ENCODE results near the gene PTPRO.

PTPRO gene

DNA sequence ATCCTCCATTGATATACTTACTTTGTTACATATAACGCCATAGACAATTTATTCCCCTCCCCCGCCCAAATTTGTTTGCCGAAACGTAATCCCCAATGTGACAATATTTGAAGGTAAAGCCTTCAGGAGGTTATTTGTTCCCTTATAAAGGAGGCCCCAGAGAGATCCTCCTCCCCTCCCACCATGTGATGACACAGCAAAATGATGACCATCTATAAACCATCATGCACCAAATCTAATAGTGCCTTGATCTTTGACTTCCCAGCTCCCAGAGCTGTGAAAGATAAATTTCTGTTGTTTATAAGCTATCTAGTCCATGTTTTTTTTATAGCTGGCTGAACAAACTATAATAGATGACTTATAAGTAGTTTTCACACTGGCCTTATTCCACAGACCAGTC, 122.2 kb downstream of the PTPRO start:
- DNase-seq: no peak

DNA sequence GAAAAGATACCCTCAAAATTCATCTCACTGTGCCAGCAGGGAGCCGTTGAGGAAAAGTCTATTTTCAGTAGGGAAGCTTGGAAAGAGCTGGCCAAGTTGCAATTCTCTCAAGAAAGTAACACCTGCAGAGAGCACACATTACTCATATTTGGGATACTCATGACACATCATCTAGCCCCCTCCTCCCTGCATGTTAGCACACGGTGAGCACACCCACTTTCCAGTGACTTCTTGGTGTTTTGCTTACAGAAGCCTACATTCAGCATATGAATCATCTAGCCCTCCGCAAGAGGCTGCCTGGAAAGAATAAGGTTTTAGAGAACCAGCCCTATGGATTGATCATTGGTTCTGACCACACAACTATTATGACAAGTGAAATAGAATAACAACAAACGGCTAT, 124.5 kb downstream of the PTPRO start:
- DNase-seq: peak in 17 of 56 donors; percentile 1 to 42 (median 25)

DNA sequence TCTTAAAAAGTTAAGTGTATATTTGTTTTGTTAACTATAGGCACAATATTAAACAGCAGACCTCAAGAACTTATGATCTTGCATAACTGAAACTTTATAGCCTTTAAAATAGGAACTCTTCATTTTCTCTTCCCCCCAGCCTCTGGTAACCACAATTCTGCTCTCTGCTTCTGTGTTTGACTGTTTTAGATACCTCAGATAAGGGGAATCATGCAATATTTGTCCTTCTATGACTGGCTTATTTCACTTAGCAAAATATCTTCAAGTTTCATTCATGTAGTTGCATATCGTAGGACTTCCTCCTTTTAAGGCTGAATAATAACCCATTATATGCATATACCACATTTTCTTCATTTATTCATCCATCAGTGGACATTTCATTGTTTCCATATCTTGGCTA, 131.3 kb downstream of the PTPRO start:
- DNase-seq: no peak

DNA sequence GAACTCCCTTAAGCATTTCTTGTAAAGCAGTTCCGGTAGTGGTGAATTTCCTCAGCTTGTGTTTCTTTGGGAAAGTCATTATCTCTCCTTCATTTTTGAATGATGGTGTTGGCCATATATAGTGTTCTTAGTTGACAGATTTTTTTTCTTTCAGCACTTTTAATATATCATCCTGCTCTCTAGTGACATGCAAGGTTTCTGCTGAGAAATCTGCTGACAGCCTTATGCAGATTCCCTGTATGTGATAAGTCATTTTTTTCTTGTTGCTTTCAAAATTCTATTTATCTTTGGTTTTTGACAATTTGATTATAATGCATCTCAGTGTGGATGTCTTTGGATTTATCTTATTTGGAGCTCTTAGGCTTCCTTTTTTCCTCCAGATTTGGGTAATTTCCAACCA, 135.7 kb downstream of the PTPRO start:
- no peak for DNase-seq

DNA sequence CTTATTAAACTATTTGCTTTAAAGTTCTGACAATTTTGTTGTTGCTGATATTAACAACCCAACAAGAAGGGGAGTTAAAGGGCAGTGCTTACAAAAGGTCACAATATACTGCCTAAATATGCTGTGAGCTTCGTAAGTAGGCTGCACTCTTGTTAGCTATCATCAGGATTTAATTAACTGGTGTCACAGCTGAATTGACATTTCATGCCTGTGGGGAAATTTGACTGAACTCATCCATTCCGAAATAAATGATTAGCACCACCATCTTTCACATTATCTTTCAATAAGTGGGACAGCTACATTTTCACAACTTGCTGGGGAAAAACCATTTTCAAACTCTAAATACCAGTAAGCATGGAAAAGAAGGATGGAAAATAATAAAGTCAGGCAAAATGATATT, 146.6 kb downstream of the PTPRO start:
- no peak for DNase-seq

DNA sequence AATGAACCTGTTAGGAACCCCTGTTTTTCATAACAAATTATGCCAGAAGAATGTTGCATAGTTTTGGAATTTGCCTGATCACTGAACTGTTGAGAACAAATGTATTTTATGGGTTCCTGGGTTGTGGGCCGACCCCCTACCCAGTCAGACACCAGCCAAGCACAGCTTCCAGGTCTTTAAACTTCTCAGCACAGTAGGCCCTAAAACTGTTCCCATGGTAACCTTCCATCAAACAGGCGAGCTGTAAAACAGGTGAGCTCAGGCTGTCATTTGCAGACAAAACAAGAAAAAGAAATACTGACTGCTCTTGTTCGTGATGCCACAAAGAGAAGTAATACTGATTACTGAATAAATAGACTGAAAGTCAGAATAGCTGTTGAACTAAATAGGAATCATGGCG, 147.0 kb downstream of the PTPRO start:
- DNase-seq: no peak

DNA sequence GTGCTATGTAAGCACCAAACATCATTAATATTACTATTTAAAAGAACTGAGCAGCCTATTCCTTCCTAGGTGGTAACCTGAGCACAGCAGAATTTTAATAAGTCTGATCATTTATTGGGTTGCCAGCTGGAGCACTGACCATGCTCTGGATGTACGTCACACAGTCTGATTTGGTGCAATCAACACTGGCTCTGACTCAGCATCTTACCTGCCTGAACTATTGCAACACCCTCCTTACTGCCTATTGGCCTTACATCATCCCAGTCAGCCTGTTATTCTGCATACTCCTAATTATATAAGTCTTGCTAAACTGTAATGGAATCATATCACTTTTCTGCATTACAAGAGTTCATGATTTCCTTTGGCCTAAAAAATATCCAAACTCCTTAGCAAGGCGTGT, 149.7 kb downstream of the PTPRO start:
- DNase-seq: no peak

DNA sequence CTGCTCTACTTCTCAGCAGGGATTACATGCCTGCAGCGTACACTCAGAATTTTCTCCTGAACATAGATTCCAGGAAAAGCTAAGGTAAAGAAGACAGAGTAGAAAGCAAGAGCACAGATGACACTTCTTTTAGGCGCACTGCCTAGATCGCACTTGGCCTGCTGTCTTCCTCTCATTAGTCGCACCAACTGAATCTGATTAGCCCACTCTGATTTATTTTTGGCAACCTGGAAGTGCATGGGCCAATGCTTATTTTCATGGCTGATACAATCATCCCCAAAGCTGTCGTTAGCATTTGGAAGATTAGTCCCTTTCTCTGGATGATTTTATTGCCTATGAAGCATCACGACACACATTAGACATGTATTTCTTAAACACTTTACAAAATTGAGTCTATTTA, 152.5 kb downstream of the PTPRO start:
- DNase-seq: peak in 1 of 56 donors; percentile 10

DNA sequence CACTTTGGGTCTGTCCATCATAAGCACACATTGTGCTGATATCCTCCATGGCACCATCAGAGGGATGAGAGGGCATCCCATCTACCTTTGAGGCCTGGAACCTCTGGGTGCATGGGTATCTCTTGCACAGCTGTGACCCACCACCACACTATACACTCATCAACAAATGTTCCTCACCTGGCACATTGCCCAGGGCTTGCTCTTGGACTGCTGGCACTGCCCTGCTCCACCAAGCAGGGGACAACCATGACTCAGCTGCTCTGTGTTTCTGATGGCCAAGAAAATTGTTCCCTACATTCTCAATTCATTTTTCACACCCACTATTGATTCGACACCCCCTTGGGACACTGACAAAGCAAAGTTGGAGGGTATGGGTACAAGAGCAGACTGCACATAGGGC, 155.5 kb downstream of the PTPRO start:
- no peak for DNase-seq

DNA sequence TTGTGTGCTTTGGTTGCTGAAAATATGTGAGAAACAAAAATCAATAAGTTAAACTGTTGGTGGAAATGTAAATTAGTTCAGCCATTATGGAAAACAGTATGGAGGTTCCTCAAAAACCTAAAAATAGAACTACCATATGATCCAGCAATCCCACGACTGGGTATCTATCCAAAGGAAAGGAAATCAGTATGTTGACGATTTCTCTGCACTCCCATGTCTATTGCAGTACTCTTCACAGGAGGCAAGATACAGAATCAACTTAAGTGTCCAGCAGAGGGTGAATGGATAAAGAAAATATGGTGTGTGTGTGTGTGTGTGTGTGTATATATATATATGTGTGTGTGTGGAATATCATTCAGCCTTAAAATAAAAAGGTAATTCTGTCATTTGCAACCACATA, 159.5 kb downstream of the PTPRO start:
- no peak for DNase-seq

DNA sequence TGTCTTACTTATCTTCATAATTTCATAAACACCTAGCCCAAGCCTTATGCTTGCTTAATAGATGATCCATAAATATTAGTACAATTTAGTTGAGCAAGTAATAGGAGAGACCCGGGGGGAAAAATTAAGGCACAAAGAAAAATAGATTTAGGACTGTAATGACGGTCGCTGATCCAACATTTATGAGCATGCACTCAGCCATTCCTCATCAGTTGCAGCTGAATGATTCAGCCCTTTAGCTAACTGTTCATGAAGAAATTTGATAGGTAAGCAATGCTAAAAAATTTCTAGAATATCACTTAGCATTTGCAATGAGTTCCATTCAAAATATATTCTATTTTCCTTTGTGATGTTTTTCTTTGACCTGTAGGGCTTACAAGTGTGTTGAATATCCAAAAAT, 163.2 kb downstream of the PTPRO start:
- no peak for DNase-seq

DNA sequence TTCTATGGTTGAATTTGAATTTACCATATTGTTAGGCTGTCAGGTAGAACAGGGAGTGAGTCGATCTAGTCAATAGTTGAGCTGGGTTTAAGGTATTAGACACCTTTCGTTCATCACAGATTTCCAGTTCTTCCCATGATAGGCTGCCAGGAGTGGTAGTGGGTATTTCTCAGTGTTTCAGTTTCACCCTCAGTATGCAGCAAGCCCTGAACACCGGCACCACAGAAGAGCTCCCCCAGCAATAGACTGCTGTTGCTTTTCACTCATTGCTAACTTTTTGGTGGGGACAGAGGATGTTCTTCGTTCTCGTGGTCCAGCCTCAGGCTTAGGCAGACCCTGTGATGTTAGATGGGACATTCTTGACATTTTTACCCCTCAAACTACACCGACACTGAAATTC, 164.6 kb downstream of the PTPRO start:
- DNase-seq: no peak

DNA sequence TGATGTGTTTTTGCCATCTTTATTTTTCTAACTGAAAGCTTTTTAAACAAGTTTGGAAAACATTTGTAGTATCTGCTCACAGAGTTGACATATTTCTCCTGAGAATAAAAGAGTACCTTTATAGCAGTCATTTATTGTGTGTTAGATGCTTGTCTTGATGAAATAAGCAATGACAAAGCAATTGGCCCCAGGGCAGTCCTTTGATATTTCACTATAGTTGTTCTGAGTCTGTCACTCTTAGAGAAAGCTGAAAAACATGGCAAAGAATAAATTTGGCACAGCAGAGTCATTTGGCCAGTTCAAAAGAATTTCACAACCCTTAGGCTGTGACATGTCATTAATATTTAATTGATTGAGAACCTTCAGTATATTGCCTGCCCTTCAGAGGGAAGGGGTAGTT, 166.2 kb downstream of the PTPRO start:
- no peak for DNase-seq

DNA sequence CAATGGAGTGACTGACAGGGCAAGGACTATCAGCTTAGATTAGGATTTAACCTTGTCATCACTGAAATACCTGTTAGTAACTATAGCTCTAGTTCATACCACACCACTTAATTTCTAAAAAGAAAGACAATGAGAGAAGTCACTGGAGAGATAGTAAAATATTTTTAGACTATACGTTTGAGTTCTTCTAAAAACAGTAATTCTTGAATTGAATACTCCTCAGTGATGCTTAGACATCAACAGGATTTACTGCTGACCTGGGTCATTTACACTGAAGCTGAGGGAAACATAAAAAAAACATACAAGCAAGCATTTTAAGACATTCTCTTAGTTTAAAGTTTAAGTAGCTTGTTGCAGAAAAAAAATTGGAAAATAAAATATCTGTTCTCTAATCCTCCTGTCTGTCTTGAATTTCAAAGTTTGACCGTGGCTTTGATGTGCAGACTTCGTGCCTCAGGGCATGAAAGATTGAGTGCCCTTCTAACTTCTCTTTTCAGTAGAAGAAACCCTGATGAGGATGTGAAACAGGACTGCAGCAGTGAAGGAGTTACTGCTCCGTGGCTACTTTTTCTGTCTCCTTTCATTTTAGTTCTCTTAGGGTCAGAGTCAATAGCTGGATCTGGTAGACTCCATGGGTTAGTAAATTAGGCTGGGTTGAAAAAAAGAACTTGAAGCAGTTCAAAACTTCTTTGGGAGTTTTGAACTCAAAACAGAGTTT, 172.2 kb downstream of the PTPRO start:
- DNase-seq: no peak

DNA sequence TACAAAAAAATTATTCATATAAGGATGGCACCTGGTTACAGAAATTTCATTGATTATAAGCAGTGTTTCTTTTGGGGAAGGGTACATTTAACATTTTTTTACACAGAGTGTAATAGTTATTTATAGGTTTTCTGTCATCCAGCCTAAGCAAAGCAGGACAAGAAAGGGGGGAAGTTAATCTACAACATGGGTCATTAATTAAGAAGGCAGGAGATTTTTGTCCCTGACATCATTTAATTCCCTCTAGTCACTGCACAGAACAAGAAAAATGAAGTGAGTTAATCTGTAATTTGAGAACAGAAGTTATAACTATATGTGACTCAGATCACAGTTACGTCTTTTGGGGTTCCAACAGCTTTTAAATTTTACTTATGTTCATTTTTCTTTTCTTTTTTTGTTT, 173.4 kb downstream of the PTPRO start:
- DNase-seq: no peak

DNA sequence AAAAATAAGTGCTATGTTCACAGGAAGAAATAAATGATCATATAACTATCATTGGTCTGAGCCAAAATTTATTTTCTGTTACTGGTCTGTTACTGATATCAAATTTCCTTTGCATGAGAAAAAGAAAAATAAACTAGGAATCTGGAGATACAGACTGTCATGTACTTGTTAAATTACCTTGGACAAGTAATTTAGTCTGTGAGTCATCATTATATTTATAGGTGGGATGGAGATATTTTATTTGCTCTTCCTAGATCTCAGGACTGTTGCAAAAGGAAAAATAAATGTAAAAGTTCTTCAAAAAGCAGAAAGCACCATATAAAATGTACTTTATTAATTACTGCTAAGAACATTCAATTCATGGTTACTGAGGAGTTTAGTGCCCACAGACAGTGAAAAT, 174.4 kb downstream of the PTPRO start:
- DNase-seq: no peak

DNA sequence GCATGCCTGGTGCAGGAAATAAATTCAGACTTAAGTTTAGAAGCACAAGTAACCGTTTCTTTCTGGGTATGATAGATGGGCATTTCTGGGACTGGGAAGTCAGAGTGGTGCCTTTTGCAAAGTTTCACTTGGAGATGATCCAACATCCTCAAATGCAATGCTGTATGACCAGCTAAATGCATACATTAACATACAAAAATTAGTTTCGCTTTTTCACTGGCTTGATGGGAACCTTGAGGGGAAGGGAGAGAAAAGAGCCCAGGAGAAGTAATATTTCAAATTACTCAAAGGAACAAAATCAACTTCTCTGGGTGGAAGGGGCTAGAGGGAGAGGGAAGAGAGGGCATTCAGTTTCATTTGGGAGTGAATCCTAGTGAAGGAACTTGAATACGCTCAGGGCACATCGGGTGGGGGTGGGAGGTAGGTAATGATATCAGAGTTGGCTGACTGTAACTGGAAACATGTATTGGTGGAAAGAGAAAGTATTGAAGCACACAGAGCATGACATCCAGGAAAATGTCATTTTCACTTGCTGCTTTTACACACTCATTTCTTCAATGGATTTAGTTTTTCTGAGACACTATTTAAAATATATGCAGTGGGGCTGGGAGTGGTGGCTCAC, 175.5 kb downstream of the PTPRO start:
- DNase-seq: no peak

DNA sequence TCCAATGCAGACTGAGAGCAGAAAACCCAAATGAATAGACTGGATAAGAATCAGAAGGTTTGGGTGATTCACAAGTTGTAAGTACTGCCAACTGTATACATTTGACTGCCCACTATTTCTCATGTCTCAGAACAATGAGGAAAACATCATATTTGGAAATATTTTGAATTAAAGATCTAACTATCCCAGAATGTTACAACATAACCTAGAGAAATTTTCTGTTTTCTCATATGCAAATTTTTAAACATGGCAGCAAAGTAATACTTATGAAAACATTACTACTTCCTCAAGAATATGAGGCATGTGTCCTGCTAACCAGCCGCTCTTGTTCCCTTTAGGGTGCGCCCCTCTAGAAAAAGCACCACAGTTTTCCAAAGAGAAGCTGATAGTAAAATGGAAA, 179.9 kb downstream of the PTPRO start:
- no peak for DNase-seq

DNA sequence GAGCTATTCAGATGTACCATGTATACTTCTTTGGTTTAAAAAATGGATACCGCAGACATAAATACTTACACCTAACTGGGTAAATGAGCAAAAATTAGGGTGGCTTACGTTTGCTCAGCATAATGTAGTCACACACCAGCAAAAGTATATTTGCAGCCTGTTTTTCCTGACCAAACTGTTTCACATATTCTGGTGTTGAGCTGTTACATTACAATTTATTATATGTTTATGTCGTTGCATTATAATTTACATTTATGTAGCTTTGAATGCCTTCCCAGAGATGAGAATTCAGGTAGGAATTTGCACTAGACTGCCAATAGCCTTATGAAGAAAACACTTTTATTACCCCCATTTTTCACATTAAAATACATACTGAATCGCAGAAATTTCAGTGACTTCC, 183.3 kb downstream of the PTPRO start:
- DNase-seq: no peak

DNA sequence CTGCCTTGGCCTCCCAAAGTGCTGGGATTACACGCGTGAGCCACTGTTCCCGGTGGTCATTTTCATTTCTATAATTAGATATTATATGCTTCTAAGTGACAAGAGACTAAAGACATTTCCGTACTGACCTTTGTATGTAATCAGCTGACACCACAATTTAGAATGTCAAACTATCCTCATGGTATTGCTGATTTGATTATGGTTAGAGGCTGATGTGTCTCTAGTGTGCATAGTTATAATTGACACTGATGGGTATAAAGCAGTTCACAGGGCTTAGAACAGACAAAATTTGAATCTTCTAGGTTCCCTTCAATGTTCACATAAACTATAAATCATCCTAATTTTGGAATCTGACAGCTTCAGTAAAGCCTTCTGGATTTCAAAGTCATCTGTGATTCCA, 192.7 kb downstream of the PTPRO start:
- DNase-seq: no peak

DNA sequence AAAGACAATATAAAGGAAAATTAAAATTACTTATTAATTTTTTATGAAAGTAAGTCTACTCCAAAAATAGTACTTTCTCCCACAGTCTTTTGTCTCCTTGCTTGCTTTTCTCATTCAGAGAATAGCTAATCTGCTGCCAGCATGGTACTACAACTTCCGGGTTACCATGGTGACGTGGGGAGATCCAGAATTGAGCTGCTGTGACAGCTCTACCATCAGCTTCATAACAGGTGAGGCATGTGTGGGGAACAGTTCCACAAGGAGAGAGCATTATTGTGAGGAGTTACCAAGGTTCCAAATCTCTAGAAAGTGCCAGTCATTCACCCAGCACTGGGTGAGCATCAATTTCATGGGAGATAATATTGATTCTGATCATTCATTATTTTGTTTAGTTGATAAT, 197.8 kb downstream of the PTPRO start:
- peak in 31 of 56 donors; percentile 4 to 77 (median 43) for DNase-seq

DNA sequence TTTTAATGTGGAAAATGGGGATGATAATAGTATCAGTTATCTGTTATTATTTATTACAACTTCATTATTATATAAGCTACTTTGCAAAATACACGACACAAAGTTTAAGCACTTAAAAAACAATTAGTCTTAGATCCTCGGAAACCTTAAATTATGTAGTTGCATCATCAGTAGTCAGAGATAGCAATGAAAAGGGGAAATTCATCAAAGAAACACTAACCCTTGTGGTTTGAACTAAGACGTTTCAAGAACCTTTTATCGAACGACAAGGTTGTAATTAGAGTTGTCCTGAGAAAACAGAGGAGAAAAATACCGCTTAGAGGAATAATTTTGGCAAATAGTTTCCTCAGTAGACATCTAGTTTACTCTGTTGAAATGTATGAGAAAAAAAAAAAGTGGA, 198.5 kb downstream of the PTPRO start:
- DNase-seq: no peak

DNA sequence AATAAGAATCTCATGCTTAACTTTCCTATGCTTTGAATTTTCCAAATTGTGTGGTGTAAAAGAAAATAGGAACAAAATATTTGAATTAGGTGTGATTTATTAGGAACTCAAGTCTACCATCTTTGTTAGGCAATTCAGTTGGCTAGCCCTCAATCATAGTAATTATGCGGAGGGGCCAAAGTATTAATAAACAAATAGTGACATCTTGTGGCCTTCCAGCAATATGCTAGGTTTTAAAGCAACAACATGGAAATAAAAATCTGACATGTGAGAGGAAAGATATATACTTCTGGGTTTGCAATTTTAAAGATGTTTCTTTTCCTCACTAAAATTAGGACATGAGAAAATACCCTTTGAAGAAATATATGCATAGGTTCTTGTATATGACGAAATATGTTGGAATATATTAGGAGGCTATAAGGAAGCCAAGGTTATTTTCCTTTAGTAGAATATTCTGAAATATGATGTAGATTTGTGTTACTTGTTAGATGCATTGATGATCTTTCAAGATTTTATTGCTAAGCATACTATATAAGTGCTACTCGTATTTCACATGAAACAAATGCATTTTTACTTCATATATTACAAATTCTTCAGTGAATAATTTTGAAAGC, 200.4 kb downstream of the PTPRO start:
- DNase-seq: no peak
